GM19452 (cell line): Measurements from ENCODE around the gene ARGLU1.
A peak's percentile ranks its signal among the peaks of the same experiment; 100 is the strongest.
"Not testable (repeated sequence)": the region's sequence is repeated elsewhere in the genome, so short reads cannot be mapped to it uniquely, and the experiment has no call there.

ENCODE experiments used
- ATAC-seq: cut with Tn5 transposase; IDR thresholded peaks from one replicate; pipeline ENCODE4 v1.9.1; 2021; ENCODE audit not compliant: unreplicated experiment

The ARGLU1 gene, protein sequence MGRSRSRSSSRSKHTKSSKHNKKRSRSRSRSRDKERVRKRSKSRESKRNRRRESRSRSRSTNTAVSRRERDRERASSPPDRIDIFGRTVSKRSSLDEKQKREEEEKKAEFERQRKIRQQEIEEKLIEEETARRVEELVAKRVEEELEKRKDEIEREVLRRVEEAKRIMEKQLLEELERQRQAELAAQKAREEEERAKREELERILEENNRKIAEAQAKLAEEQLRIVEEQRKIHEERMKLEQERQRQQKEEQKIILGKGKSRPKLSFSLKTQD

DNA sequence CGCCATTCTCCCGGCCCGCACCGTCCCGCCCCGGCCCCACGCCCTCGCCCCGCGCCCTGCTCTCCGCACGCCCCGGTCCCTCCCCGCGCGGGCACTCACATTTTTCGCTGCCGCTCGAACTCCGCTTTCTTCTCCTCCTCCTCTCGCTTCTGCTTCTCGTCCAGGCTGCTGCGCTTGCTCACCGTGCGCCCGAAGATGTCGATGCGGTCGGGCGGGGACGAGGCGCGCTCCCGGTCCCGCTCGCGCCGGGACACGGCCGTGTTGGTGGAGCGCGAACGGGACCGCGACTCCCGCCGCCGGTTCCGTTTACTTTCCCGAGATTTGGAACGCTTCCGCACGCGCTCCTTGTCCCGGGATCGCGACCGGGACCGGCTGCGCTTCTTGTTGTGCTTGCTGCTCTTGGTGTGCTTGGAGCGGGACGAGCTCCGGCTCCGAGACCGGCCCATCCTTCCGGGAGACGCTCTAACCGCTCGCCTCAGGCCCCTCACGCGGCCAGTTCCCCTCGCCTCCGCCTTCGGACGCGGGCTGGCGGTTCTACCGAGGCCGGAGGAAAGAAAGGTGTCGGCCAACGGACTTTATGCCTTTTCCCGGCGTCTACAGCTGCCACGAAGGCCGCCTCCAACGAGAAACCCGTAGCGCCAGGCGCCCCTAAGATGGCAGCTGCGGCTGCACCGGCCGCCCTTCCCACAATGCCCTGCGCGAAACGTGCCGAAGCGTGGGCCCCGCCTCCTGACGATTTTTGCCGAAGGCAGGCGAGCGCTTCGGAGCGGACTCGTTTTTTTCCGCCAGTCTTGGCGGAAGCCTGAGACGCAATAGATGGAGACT lies at the start of gene ARGLU1:
Gene ARGLU1, minus strand, starts transcription at position 664 of the 825 bp plus-strand sequence. Its CDS starts 218 bp downstream, at position 446.
- peak; percentile 66 for ATAC-seq

DNA sequence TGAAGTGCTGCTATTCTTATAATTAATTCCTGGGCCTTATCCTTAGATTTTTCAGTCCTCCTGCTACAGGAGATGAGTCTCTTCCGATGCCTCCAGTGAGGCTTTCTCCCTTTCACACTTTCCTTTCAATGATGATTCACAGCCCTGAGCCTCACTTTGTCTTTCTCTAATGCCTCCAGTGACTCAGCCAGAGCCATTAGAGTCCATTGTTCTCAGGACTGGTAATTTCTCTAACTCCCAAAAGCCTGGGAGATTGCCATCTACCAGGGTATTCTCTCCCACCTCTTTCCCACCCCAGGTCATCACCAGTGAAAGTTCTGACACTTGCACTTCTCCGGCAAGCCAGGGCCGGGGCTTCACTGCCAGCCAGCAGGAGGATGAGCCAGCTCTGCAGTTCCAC lies 49.6 kb upstream of the ARGLU1 start:
- no peak for ATAC-seq

DNA sequence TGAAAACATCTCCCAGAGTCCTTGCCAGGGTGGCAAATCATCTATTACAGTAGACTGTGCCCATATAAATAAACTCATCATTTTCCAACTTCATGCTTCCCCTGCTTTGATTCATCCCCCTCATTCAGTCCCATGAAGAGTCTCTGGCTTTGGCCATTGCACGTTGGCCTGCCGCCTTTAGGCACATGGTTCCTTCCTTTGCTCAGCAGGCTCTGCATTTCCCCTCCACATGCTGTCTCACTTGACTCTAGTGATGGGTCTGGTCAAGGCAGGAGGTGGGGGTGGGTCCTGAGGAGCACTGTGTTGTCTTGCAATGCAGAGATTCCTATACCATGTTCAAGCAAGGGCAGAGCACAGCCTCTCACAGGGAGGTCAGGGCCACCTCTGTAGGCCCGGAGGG lies 48.8 kb upstream of the ARGLU1 start:
- ATAC-seq: no peak

DNA sequence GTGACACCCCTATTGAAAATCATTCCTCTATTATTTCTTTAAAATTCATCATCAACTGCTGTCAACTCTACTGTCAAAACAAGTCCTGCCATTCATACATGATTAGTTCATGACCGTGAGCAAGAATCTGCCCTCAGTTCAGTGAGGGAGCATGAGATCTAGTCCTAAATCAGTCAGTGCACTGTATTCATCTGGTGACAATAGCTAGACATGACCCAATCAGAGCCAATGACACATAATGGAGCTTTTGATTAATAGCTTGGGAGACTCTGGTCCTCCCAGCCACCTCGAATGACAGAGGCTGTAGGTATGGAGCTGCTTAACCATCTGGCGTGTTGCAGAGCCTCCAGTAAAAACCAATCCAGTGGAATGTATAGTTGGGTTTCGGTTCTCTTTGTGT lies 46.9 kb upstream of the ARGLU1 start:
- ATAC-seq: no peak

DNA sequence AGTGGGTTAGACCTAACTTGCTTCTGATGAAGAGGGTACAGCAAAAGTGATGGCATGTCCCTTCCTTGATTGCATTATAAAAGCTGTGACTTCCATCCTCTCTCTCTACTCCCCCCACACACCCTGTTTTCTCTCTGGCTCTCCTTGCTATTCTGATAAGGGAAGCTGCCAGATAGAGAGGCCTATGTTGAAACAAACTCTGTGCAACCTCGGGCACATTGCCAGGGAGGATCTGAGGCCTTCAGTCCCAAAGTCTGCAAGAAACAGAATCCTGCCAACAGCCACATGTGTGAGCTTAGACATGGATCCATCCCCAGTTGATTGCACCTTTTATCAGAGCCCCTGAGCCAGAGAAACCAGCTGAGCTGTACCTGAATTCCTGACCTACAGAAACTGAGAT lies 44.8 kb upstream of the ARGLU1 start:
- no peak for ATAC-seq

DNA sequence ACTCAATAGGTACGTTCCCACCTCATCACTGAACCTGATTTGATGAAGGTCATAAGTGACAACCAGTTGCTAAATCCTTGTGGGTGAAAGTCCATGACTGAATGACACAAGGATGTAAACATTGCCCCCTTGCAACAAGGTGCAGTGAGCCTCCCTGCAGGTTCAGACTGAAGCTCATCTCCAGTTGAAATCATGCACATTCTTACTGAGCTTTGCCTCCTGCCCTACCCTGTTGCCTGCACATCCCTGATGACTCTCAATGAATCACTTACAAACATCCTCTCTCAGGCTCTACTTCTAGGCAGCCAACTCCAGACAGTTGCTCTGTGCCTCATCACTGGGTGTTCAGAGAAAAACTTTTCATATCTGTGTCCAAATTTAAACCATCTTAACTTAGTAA lies 42.5 kb upstream of the ARGLU1 start:
- no peak for ATAC-seq

DNA sequence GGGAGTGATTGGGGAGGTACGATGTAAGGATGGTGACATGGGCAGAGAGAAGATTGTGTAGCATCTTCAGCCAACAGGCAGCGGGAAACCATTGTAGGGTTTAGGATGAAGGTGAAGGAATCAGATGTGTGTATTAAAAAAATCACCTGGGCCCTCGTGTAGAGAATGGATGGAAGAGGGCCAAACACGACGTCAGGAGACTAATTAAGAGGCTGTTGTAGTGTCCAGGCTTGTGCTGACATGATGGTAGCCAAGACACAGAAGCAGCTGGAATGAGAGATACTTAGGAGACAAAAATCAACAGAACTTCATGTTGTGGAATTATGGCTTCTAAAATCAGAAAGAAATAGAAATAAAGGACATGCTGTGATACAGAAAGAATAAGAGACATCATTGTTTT lies 41.2 kb upstream of the ARGLU1 start:
- no peak for ATAC-seq

DNA sequence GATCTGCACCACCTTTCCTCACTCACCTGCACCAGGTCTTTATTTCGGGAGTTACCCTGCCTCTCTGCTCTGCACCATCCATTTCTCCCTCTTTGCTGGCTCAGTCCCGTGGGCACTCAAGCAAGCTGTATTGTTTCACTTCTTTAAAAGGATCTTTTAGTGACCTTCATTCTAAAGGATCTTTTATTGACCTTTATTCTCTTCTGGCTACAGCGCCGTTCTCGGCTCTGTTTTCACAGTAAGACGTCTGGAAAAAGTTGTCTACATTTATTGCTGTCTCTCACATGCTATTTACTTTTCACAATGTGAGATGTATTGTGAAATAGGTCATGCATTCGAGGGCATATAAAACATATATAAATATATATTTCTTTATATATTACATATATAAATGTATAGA lies 35.6 kb upstream of the ARGLU1 start:
- ATAC-seq: no peak

DNA sequence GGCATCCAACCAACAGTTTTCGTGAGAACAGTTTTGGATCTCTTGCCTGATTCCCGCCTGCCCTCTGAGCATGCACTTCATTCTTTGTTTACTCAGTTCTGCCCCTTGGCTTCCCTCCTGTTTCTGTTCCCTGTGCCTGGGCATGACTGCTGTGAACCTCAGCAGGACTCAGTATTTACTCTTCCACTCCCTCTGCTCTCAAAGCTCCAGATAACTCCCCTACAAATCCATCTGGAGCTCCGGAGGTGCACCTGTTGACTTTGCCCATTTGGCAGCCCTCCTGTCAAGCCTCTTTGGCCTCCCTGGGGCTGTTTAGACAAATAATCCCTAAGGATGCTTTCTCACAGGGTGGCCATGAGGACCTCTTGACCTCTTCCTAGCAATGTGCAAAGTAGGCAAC lies 34.2 kb upstream of the ARGLU1 start:
- no peak for ATAC-seq

DNA sequence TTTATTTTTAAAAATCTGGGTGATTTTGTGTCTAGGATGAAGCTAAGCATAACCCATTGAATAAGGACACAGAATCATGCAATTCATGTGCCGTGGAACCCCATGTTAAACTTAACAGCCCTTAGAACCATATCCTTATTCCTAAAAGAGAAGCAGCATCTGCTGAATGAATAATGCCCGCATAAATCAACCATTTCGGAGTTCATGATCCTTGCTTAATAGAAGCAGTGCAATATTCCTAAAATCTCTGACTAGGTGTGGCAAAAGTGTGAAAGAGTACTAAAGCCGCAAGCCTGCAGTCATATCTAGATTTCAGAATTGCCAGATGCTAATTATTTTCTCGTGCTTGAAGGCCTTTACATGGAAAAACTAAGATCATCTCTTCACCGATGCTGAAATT lies 33.6 kb upstream of the ARGLU1 start:
- no peak for ATAC-seq

DNA sequence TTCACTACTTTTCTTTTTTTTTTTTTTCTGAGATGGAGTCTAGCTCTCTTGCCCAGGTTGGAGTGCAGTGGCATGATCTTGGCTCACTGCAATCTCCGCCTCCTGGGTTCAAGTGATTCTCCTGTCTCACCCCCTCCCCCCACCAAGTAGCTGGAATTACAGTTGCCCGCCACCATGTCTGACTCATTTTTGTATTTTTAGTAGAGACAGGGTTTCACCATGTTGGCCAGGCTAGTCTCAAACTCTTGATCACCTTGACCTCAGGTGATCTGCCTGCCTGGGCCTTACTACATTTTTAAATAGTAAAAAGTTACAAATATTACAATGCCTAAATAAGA lies 32.8 kb upstream of the ARGLU1 start:
- not testable (repeated sequence) for ATAC-seq

DNA sequence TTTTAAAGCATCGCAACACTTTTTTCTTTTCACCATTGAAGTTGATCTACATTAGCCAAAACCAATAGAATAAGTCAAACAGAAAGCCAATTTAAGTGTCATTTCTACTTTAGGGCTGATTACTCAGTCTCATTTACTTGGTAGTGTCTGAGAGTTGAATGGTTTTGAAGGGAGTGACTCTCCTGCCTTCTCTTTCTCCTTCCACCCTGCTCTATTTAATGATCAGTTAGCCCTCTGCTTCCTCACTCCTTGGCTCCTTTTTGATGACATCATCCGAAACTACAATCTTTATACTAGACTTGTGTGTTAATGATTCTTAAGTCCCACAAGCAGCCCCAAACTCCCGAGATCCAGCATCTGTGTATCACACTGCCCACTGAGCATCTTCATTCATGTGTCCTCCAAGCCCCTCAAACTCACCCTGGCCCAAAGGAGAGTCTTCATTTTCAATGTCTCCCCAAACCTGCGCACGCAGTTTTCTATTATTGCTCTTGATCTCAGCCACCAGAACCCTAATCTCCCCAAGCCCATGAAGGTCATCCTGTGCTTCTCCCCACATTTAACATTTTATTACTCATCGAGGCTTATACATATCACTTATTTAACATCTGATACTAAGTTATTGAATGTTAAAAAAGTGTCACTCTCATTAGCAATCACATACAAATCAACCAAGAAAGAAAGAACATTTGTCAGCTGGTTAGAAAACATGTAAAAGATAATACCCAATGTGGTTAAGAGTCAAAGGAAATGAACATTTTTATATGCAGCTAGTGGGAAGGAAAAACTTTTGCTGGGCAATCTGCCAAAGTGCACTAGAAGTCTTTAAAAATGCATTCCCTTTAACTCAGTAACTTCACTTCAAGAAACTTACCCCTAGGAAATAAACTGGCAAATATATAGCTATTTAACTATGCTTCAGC lies 32.2 kb upstream of the ARGLU1 start:
- ATAC-seq: no peak

DNA sequence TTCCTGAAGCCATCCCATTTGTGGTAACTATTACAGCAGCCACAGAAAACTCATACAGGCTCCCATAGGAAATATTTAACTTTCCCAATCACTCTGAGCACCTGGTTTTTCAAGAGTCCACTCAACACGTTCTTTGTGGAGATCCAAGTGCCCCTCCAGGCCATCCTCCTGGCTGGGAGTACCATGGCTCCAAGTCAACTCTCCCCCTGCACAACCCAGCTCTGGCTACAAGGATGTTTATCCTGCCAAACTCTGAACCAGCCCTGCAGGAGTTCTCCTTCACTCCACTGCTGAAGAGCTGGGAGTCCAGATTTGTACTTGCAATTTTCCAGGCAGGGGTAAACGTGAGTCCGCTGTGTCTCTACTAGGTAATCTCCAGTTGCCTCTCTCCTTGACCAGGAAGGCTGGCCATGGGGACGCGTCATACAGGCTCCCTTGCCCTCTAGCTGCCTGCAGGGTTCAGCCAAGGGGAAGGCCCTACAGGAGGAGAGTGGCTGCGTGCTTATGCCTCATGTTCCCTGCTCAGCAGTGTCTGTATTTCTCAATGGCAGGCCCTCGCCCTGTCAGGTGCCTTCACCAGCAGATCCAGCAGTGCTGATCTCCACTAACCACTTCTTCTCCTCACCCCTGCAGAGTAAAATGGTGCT lies 29.9 kb upstream of the ARGLU1 start:
- ATAC-seq: no peak

DNA sequence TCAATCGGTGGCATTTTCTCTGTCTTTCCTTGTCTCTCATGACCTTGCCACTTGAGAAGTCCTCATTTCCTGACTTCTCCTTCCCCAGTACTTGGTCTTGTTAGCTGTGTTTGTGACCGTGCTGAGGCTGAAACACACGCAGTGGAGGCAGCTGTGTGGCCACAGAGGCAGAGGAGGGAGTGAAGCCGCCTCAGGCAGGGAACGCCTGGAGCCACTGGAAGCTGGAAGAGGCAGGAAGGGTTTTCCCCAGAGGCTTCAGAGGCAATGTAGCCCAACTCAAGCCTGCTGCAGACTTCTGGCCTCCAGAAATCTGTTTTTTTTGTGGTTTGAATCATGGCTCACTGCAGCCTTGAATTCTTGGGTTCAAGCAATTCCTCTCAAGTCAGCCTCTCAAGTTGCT lies 29.2 kb upstream of the ARGLU1 start:
- ATAC-seq: no peak

DNA sequence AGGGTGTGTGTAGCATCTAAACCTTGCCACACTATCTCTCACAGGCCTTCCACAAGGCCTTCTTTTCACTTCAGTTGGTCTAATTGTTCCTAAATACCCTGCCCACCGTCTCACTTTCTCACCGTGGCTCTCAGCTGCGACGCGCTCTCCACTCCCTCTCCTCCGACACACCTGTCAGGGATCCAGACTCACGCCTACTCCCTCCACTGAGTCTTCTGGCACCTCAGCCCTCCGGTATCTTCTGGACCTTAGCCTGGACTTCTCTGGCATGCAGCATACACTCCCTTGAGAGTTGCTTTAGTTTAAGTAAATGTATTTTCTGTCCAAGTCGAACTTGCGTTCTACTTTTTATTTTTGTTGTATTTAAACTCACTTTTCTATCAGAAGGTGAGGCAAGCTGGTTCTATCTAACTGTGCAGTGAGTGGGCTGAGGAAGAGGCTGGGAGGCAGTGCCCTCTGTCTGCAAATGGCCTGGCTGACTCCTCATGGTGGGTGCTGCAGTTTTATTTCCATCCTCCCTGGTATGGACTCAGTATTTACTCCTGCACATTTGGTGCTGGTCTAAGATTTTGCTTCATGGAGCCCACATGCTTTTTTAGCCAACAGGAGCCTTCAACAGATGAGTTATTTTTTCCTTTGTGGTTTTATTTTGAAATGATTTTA lies 28.5 kb upstream of the ARGLU1 start:
- no peak for ATAC-seq

DNA sequence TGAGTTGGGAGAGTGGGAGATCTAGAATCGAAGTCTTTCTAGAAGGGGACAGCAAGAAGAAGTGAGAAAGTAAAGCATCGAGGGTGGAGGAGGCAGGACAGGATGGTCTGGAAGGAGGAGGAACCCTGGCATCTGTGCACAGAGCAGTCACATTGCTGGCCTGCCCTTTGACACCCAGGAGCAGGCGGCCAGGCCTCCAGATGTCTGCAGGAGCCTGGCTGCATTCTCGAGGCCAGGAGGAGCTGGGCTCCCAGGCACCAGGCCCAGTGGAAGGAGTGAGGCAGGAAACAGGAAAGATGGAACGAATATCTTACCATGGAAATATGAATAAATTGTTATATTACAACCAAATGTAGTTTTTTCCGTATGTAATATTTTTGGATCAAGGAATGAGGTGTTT lies 27.7 kb upstream of the ARGLU1 start:
- ATAC-seq: no peak

DNA sequence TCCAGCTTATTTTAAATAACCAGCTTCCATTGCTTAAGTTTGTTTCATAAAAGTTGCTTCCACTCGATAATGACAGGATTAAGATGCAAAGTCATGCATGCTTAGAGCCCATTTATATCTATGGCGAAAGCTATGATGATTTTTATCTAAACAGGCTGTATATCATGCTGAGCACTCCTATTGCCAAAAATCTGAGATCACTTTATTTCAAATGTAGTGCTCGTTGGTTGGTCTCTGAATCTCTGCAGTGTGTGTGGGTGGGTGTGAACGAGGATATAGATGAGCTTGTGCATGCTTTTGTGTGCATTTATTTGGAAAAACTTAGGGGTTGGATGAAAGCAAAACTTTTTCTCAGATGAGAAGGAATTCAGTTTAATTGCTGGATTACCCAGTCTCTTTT lies 27.0 kb upstream of the ARGLU1 start:
- no peak for ATAC-seq

DNA sequence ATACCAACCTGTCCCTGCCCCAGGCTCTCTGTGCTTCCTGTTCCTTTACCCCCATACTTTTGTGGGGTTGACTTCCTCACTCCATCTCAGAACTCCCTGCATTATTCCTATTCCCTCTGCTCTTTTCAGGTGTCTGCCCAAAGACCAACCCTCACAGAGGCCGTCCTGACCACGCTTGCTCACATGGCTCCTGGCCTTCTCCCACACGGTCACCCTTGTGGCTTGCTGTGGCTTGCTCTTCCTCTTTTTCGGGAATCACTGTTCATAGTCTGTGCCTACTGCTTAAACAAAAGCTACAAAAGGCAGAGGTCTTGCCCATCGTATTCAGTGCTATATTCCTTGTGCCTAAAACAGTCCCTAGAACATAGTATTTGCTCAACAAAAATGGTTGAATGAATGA lies 25.2 kb upstream of the ARGLU1 start:
- no peak for ATAC-seq

DNA sequence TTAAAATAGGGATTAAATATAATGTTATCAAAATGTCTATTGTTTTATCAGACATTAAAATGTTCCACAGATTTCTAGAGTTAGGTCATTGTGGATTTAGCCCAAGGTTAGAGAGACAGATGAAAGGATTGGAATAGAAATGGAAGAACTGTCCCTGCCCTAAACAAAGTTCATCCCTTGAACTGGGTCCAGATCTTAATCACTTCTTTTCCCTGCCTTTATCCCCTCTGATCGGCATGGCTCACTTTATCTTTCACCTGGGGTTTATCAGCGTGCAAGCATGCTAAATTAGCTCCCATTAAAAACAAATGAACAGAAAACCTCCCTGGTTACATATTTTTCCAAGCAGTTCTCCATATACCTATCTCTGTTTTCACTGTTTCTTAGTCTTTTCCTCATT lies 23.4 kb upstream of the ARGLU1 start:
- ATAC-seq: no peak

DNA sequence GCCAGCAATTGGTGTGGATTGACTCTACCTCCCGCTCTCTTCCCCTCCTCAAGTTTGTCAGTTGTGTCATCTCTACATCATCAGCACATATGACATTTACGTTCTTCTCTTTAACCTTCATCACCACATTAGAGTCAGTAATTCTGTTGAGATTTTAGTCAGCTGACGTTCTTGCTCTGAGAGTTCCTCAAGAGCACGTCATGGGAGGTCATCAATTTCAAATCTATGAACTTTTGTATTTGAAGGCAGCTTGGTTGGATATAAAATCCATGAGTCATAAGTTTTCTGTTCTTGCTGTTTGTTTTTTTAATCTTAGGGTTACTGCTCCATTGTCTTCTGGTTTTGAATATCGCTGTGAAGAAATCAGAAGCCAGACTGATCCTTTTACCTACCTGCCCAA lies 21.8 kb upstream of the ARGLU1 start:
- ATAC-seq: no peak

DNA sequence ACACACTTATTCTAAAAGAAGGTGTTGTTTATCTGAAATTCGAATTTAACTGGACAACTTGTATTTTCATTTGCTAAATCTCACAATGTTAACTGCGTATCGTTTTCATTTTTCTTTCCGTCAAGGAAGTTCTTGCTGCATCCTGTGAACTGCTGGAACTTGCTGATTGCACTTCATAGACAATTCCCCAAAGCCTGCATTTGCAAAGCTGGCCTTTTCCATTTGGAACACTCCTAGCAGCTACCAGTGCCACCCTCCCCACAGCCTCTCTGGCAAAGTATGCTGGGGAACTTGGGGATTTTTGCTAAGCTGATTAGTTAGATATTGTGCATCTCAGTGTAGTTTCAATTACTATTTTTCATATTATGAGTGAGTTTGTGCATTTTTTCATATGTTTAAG lies 20.4 kb upstream of the ARGLU1 start:
- no peak for ATAC-seq
